K562 (cell line): ENCODE measurements around the gene PEX11A. TPM values are rescaled to one million over a fixed set of nuclear protein-coding genes. Genes with fewer than 3 reads are reported as not detected.

Experiments
- BRD4 ChIP-seq: fragments of 200-600 bp; sonication (generic); IDR thresholded peaks from 2 replicates; pipeline ENCODE4 v1.6.1; 2017; ENCODE audit warnings: inconsistent platforms
- EZH2 ChIP-seq: IDR thresholded peaks from 2 replicates; pipeline ENCODE4 v1.6.1; 2012; ENCODE audit warnings: low read depth, mild to moderate bottlenecking, inconsistent platforms, low read length, borderline replicate concordance
- POU5F1 ChIP-seq: fragments of 150-350 bp; IDR thresholded peaks from 2 replicates; pipeline ENCODE4 v1.6.1; 2014; ENCODE audit warnings: borderline replicate concordance, low read length, low read depth, mild to moderate bottlenecking; ENCODE audit not compliant: partially characterized antibody
- SRSF1 ChIP-seq: fragments of 200-400 bp; formaldehyde crosslinking; IDR thresholded peaks from 2 replicates; pipeline ENCODE4 v1.6.1; 2017; ENCODE audit warnings: mild to moderate bottlenecking, low read depth, low read length, moderate library complexity
- YY1 ChIP-seq, 3 experiments: IDR thresholded peaks; 2 replicates each; pipeline ENCODE4 v1.6.1; 2011; ENCODE audit warnings: low read length in 2 of 3, mild to moderate bottlenecking in 2 of 3, moderate library complexity in 2 of 3, borderline replicate concordance in 1 of 3, control low read depth in 1 of 3, low read depth in 1 of 3; ENCODE audit not compliant: insufficient read depth in 3 of 3, insufficient replicate concordance in 2 of 3, control insufficient read depth in 1 of 3, insufficient read length in 1 of 3; ENCODE audit errors: extremely low read depth in 1 of 3
- polyA plus RNA-seq, 8 experiments: library from polyadenylated mRNA; depleted of rRNA in 4 of 8; stranded (reverse) in 5 of 8; unstranded in 3 of 8; fragments of >200 nt; fragmentation: Nextera tagmentation in 2 of 8; fragmentation: Illumina TruSeq in 1 of 8; extraction: Ambion mirVana in 2 of 8; extraction: Trizol in 1 of 8; gene quantifications; 2 replicates each; pipeline versions ENCODE4 v1.2.1 to v1.2.3, GENCODE V29; 2011 to 2014; ENCODE audit warnings: inconsistent platforms in 1 of 8, missing spikeins in 1 of 8
- total RNA-seq, 7 experiments: library from RNA; depleted of rRNA in 6 of 7; stranded (reverse); fragments of >200 nt in 6 of 7; fragmentation: Illumina TruSeq in 2 of 7; extraction: Trizol in 2 of 7; gene quantifications; 2 replicates each; pipeline versions ENCODE4 v1.2.1 to v1.2.3, GENCODE V29; 2011 to 2021; ENCODE audit warnings: low replicate concordance in 1 of 7
- TF ChIP-seq, protein P1 (sequence below): fragments of 450-650 bp; IDR thresholded peaks from 2 replicates; pipeline ENCODE4 v1.6.1; 2016; ENCODE audit warnings: low read depth
- TF ChIP-seq, protein P2 (sequence below): IDR thresholded peaks from 3 replicates; pipeline ENCODE4 v1.6.1; 2011; ENCODE audit warnings: borderline replicate concordance, mild to moderate bottlenecking, moderate library complexity; ENCODE audit not compliant: insufficient read length; ENCODE audit errors: extremely low read depth

The PEX11A gene
- total and polyA plus RNA-seq, 9 of the 15 experiments (the other 6 are each of a cell fraction or from before 2014, with no cell fraction given): not detected

DNA sequence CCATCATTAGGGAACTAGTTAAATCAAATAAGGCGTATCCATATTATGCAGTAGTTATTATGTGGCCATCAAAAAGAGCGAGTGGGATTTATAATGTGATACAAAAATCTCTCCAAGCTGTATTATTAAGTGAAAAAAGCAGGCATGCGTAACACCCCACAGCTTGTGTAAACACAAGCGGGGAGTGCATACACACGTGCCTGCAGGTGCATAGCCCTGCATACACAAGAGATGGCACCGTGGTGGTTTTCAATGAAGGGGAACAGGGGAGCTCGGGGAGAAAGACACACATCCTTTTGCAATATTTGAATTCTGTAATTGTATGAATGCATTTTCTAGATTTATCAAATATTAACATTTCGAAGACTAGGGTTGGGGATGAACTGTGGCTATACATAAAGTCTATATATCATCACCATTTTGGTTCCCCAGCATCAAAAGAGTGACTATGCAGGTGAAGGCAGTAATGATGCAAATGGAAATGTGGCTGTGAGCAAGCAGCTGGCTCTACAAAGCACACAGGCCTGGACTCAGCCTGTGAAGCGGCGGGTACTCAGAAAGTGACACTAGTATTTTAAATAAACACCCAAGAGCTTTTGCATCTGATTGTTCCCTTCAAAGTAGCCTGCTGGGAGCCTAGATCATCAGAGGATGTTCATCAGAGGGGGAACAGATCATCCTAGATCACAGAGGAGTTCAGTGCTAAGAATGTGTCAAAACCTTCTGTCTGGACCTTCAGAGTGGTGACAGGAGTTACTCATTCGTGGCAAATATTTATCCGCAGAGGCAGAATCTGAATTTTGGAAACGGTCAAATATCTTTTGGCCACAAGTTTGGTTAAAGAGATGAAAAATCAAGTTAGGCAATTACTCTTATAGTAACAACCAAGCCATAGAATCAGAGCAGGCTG is 25.9 kb downstream of the PEX11A start (continued):
- TF ChIP-seq, protein P1, sequence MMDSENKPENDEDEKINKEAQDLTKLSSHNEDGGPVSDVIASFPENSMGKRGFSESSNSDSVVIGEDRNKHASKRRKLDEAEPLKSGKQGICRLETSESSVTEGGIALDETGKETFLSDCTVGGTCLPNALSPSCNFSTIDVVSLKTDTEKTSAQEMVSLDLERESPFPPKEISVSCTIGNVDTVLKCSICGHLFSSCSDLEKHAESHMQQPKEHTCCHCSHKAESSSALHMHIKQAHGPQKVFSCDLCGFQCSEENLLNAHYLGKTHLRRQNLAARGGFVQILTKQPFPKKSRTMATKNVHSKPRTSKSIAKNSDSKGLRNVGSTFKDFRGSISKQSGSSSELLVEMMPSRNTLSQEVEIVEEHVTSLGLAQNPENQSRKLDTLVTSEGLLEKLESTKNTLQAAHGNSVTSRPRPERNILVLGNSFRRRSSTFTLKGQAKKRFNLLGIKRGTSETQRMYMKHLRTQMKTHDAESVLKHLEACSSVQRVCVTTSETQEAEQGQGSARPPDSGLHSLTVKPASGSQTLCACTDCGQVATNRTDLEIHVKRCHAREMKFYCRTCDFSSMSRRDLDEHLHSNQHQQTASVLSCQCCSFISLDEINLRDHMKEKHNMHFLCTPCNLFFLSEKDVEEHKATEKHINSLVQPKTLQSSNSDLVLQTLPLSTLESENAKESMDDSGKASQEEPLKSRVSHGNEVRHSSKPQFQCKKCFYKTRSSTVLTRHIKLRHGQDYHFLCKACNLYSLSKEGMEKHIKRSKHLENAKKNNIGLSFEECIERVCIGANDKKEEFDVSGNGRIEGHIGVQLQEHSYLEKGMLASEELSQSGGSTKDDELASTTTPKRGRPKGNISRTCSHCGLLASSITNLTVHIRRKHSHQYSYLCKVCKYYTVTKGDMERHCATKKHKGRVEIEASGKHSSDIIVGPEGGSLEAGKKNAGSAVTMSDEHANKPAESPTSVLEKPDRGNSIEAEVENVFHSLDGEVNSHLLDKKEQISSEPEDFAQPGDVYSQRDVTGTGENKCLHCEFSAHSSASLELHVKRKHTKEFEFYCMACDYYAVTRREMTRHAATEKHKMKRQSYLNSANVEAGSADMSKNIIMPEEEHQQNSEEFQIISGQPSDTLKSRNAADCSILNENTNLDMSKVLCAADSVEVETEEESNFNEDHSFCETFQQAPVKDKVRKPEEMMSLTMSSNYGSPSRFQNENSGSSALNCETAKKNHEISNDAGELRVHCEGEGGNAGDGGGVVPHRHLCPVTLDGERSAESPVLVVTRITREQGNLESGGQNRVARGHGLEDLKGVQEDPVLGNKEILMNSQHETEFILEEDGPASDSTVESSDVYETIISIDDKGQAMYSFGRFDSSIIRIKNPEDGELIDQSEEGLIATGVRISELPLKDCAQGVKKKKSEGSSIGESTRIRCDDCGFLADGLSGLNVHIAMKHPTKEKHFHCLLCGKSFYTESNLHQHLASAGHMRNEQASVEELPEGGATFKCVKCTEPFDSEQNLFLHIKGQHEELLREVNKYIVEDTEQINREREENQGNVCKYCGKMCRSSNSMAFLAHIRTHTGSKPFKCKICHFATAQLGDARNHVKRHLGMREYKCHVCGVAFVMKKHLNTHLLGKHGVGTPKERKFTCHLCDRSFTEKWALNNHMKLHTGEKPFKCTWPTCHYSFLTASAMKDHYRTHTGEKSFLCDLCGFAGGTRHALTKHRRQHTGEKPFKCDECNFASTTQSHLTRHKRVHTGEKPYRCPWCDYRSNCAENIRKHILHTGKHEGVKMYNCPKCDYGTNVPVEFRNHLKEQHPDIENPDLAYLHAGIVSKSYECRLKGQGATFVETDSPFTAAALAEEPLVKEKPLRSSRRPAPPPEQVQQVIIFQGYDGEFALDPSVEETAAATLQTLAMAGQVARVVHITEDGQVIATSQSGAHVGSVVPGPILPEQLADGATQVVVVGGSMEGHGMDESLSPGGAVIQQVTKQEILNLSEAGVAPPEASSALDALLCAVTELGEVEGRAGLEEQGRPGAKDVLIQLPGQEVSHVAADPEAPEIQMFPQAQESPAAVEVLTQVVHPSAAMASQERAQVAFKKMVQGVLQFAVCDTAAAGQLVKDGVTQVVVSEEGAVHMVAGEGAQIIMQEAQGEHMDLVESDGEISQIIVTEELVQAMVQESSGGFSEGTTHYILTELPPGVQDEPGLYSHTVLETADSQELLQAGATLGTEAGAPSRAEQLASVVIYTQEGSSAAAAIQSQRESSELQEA: no peak
- TF ChIP-seq BRD4 (no peak), SRSF1 (no peak), EZH2 (no peak), YY1 (IDR thresholded peaks at IDR 0.05; ENCODE audit: borderline replicate concordance in 1 of 3, control insufficient read depth in 1 of 3, extremely low read depth in 1 of 3, insufficient read depth in 3 of 3, insufficient read length in 1 of 3, insufficient replicate concordance in 2 of 3, low read depth in 1 of 3, low read length in 2 of 3) (no peak), POU5F1 (no peak)
- TF ChIP-seq, protein P2, sequence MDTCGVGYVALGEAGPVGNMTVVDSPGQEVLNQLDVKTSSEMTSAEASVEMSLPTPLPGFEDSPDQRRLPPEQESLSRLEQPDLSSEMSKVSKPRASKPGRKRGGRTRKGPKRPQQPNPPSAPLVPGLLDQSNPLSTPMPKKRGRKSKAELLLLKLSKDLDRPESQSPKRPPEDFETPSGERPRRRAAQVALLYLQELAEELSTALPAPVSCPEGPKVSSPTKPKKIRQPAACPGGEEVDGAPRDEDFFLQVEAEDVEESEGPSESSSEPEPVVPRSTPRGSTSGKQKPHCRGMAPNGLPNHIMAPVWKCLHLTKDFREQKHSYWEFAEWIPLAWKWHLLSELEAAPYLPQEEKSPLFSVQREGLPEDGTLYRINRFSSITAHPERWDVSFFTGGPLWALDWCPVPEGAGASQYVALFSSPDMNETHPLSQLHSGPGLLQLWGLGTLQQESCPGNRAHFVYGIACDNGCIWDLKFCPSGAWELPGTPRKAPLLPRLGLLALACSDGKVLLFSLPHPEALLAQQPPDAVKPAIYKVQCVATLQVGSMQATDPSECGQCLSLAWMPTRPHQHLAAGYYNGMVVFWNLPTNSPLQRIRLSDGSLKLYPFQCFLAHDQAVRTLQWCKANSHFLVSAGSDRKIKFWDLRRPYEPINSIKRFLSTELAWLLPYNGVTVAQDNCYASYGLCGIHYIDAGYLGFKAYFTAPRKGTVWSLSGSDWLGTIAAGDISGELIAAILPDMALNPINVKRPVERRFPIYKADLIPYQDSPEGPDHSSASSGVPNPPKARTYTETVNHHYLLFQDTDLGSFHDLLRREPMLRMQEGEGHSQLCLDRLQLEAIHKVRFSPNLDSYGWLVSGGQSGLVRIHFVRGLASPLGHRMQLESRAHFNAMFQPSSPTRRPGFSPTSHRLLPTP: no peak
